Measurements from ENCODE around the gene WASHC4.

Gene WASHC4

GRCh38 chr12:105116969-105117368, 9.4 kb downstream of the WASHC4 start:
- no peak for TF ChIP-seq EZH2 (IDR thresholded peaks at IDR 0.05; ENCODE audit: borderline replicate concordance, low read length)
- TF ChIP-seq CTCF (IDR thresholded peaks at IDR 0.05; ENCODE audit: low read length), result no peak
- Histone ChIP-seq H3K4me1 (ENCODE audit: insufficient read depth, low read length, severe bottlenecking) (no peaks in the 10 kb centered on the region), H3K9ac (ENCODE audit: low read length) (no peak overlapping the region), H3K36me3 (ENCODE audit: insufficient read depth, low read length) (peaks cover 78% of the 10 kb centered on the region), H3K27me3 (ENCODE audit: insufficient read depth, low read length) (no peaks in the 10 kb centered on the region), H3K9me2 (ENCODE audit: low read depth, low read length) (no peaks in the 10 kb centered on the region), H3K79me2 (ENCODE audit: insufficient read depth, low read length) (peaks cover 12% of the 10 kb centered on the region; the same call in 1 of the 2 replicates), H3K4me2 (ENCODE audit: low read length) (no peak overlapping the region), H3K9me3 (ENCODE audit: low read length) (no peaks in the 10 kb centered on the region), H2AFZ (ENCODE audit: low read length) (no peak overlapping the region), H3K4me3 (ENCODE audit: low read depth, low read length, poor library complexity, severe bottlenecking) (no peak overlapping the region), H3K27ac (ENCODE audit: low read depth, low read length, poor library complexity, severe bottlenecking) (no peak overlapping the region), H4K20me1 (ENCODE audit: insufficient read depth, low read length) (no peaks in the 10 kb centered on the region), H3F3A (ENCODE audit: insufficient read depth, low read length) (no peaks in the 10 kb centered on the region)

- Histone ChIP-seq H3K79me2 (ENCODE audit: insufficient read depth, low read length) (no peaks in the 10 kb centered on the region), H3K4me1 (ENCODE audit: insufficient read depth, low read length, severe bottlenecking) (no peaks in the 10 kb centered on the region), H4K20me1 (ENCODE audit: insufficient read depth, low read length) (no peaks in the 10 kb centered on the region), H3K27me3 (ENCODE audit: insufficient read depth, low read length) (no peaks in the 10 kb centered on the region), H3K36me3 (ENCODE audit: insufficient read depth, low read length) (peaks cover 64% of the 10 kb centered on the region), H3F3A (ENCODE audit: insufficient read depth, low read length) (no peaks in the 10 kb centered on the region), H2AFZ (ENCODE audit: low read length) (no peak overlapping the region), H3K4me2 (ENCODE audit: low read length) (no peak overlapping the region), H3K9me3 (ENCODE audit: low read length) (no peaks in the 10 kb centered on the region), H3K9me2 (ENCODE audit: low read depth, low read length) (no peaks in the 10 kb centered on the region), H3K9ac (ENCODE audit: low read length) (no peak overlapping the region), H3K4me3 (ENCODE audit: low read depth, low read length, poor library complexity, severe bottlenecking) (no peak overlapping the region), H3K27ac (ENCODE audit: low read depth, low read length, poor library complexity, severe bottlenecking) (no peak overlapping the region)
- TF ChIP-seq CTCF (IDR thresholded peaks at IDR 0.05; ENCODE audit: low read length), result no peak
- no peak for TF ChIP-seq EZH2 (IDR thresholded peaks at IDR 0.05; ENCODE audit: borderline replicate concordance, low read length)
Observed at GRCh38 chr12:105120551-105120950, 13.0 kb downstream of the WASHC4 start.

DNA sequence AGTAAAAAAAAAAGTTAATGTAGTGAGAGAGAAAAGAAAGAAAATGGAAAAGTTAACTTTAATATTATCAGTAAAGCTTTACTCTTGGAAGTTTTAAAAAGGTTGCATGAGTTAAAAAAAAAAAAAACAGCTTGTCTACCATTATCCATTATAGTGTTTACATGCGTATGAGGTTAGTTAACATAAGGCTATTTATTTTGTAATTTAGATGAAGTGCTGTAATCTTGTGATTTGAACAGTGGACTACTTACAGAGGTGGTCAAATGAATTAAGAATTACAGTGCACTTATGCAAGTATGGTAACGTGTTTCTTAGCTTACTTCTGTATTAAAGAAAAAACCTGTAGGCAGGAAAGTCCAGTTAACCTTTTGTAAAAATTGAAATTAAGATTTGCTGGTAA, 30.7 kb downstream of the WASHC4 start:
- Histone ChIP-seq H3K27me3 (ENCODE audit: insufficient read depth, low read length) (no peaks in the 10 kb centered on the region), H3K9me2 (ENCODE audit: low read depth, low read length) (no peaks in the 10 kb centered on the region), H3K4me2 (ENCODE audit: low read length) (no peak overlapping the region), H4K20me1 (ENCODE audit: insufficient read depth, low read length) (no peaks in the 10 kb centered on the region), H3F3A (ENCODE audit: insufficient read depth, low read length) (no peaks in the 10 kb centered on the region), H3K9ac (ENCODE audit: low read length) (no peak overlapping the region), H3K4me1 (ENCODE audit: insufficient read depth, low read length, severe bottlenecking) (no peaks in the 10 kb centered on the region), H3K27ac (ENCODE audit: low read depth, low read length, poor library complexity, severe bottlenecking) (no peak overlapping the region), H3K4me3 (ENCODE audit: low read depth, low read length, poor library complexity, severe bottlenecking) (no peak overlapping the region), H2AFZ (ENCODE audit: low read length) (no peak overlapping the region), H3K79me2 (ENCODE audit: insufficient read depth, low read length) (no peaks in the 10 kb centered on the region), H3K36me3 (ENCODE audit: insufficient read depth, low read length) (peaks cover 76% of the 10 kb centered on the region), H3K9me3 (ENCODE audit: low read length) (no peaks in the 10 kb centered on the region)
- TF ChIP-seq CTCF (IDR thresholded peaks at IDR 0.05; ENCODE audit: low read length) (no peak), EZH2 (IDR thresholded peaks at IDR 0.05; ENCODE audit: borderline replicate concordance, low read length) (no peak)
